ENCODE measurements around the gene DOCK8.
A peak's percentile ranks its signal among the peaks of the same experiment; 100 is the strongest.

Gene DOCK8

DNA sequence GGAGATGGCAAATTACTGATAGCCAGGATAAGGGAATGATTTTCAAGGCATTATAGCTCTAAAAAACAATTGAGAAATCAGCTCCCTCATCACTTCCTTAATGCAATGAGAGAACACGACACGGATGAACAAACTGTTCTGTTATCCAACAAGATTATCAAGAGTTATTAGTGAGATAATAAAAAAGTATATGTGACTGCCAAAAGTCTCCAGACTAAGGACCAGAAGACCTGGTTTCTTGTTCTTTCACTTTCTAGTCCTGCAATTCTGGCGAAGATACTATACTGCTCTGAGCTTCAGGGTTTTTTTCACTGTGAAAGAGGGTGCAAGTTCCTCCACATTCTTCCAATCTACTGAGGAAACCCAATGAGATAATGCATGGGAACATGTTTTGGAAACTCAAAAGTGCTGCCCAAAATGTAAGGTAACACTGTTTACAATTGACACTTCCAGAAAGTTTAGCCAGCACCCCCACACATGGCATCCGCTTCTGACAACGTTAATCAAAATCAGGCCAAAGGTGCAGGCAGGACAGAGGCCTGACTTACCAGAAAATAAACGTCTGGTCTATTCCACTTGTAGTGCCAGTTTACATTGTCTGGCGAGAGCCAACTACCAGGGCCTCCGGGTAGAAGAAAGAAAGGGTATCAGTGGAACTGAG is 254.2 kb downstream of the DOCK8 start:
- FAIRE-seq = no peak

DNA sequence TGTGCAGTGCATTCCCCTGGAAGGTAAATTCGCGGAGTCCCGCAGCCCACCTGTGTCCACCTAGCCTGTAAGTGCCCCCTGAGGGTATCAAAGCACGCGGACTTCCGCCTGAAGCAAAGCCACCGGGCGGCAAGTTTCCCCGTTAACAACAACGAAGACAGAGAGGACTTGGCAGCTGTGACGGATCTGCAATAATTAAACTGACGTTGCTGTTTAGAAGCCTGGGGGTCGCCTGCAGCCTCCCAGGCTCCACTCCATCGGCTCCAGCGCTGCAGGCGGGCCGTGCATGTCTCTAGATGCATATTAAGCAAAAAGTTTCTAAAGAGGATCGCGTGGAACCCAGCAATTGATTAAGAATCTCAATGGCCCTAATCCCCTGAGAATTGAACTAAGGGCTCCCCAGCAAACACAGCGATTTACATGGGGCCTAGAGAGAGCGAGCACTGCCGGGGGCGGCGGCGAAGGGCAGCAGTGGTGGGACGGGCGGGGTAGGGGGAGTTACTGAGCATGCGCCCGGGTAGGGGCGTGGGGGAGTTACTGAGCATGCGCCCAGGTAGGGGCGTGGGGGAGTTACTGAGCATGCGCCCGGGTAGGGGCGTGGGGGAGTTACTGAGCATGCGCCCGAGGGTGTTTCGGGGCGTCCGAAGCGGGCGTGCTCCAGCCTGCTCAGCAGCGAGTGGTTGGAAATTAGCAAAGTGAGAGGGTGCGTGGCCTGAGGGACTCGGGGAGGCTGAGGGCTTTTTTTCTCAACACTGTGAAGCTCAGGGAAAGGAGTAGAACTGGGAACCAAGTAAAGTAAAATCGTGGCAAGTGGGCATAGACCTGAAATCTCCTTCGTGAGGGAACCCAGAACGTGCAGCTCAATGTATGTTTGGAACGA is 255.2 kb downstream of the DOCK8 start:
- peak; percentile 46 for FAIRE-seq

DNA sequence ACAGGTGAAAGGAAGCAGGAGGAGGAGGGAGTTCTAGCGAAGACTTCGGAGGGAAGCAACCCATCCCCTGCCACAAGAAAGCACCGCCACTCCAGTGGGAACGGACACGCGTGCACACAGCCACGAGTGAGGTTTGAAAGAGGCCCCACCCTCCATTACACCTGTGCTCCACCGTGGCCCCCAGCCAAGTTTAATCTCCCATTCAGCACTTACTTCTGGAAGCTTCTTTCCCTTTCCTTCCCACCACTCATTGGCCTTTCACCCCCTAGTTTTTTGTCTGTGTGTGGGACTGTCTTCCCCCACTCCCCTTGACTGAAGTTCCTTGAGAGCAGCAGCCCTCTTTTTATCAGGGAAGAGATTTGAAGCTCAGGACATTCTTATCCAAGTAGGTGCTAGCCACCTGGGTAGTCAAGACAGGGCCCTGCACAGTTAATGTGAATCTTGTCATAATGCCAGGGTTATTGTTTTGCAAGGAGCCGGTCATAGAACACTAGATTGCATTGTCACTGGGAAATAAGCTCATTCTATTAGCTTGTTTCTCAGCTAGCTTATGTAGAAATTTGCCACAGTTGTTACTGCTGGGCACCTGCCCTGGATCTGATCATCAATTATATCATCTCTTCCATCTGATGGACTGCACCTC is 256.0 kb downstream of the DOCK8 start:
- no peak for FAIRE-seq

DNA sequence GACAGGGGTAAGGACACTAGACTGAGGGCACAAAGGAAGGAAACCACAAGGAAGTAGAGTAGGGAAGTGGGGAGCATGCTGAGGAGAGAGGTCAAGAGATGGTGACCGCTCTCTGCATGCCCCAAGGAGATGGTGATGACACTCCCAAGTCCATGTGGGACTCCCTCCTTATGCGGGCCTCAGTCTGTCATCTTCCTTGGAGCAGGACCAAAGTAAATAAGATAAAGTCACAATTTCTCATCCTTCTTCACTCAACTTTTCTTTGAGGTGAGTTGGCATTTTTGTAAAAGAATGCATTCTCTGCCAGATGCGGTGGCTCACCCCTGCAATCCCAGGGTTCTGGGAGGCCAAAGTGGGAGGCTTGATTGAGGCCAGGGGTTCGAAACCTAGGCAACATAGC is 256.7 kb downstream of the DOCK8 start:
- FAIRE-seq = no peak

DNA sequence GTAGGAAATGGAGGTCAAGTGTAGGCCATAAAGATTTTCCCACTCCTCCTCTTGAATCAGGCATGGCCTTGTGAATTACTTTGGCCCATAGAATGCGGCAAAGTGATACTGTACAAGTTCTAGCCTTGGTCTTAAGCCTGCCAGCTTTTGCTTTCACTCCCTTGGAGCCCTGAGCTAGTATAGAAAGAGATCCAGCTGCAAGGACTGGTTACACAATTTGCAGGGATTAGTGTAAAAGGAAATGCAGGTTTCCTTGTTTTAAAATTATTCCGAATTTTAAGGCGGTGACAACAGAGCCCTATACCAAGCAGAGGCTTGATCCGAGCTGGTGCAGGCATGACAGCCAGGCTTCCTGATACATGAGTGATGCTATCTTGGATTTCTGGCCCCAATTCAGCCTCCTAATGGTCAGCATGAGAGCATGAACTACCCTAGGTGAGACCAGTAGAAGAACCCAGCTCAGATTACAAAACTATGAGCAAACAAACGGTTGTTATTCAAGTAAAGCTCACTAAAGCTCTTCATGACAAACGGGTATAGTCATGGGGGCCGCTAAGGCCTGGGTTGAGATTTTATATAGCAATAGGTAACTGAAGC is 257.9 kb downstream of the DOCK8 start:
- no peak for FAIRE-seq

DNA sequence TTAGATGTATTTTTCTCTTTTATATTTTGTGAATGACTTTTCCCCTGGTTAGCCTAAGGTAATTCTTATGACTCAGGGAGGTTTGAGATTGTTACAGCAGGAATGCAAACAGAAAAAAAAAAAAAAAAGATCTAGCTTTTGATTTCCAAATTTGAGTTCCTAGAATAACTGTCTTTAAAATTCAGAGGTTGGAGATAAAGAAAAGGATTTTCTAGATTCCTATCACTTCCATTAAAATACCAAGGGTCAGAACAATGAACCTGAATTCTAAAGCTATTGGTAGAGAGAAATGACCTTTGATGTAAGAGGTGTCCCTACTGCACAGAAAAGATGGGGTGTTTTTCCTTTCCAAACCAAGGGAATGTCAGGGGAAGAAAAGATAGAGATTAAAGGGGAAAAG is 262.5 kb downstream of the DOCK8 start:
- FAIRE-seq = no peak

DNA sequence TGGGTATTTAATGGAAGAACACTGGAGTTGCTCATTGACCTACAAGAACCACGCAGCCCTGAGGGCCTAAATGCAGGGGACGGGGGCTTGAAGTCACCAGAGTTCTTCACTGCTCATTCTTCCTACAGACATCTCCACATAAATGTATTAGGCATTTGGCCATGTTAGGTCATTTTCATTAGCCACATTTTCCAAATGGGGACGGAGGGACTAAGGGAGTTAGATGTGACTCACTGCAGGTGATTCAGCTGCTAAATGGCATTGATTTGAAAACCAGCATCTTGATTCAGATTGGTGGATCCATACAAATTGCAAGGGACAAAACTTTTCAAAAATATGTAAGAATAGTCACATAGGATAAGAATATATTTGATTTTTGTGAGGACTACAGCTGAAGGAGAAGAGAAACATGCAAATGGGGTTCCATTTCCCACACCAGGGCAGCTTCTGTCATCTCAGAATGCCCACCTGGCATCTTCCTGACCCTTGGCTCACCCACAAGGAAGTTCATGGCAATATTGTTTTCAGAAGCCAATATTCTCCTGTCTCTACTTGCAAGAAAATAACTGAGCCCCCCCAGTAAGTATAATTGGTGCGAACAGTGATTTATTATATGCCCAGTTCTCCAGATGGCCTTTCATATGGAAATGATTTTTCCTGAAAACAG is 264.8 kb downstream of the DOCK8 start:
- no peak for FAIRE-seq

DNA sequence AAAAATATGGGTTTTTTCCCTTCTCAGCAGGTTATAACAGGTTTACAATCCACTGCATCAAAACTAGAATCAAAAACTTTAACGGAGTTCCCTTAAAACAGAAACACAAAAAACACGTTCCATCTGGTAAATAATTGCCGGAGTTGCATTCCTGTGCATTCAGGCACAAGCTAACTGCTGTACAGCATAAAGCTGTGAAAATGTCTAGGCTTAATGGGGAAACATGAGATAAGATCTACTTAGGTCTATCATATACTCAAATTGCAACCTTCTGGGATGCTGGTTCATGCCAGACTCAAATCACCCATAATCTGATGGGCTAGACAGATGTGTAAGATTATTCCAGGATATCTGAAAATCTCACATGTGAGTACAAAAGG is 265.3 kb downstream of the DOCK8 start:
- FAIRE-seq = no peak

DNA sequence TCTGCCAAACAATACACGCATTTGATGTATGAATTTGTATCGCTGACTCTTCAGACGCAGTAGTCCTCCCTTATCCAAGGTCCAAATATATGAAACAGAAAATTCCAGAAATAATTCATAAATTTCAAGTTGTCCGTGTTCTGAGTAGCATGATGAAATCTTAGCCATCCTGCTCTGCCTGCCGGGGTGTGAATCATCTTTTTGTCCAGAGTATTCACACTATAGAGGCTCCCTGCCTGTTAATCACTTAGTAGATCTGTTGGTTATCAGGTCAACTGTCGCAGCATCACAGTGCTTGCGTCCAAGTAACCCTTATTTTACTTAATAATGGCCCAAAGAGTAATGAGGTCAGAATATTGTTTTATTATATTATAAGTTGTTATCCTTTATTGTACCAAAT is 268.1 kb downstream of the DOCK8 start:
- FAIRE-seq = no peak

DNA sequence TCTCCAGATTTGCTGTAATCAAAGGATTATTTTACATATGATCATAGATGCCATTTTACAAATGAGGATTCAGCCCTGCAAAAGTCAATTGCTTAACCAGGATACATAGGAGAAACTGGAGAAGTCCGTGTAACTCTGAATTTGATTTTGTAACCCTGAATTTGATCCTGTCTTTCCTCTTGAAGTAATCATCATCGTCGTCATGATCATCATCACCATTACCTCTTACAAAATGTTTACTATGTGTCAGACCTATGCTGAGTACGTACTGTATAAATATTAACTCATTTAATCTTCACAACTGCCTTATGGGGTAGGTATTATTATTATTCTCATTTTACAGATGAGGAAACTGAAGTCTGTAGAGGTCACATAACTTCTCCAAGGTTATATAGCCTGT is 271.5 kb downstream of the DOCK8 start:
- FAIRE-seq = no peak

DNA sequence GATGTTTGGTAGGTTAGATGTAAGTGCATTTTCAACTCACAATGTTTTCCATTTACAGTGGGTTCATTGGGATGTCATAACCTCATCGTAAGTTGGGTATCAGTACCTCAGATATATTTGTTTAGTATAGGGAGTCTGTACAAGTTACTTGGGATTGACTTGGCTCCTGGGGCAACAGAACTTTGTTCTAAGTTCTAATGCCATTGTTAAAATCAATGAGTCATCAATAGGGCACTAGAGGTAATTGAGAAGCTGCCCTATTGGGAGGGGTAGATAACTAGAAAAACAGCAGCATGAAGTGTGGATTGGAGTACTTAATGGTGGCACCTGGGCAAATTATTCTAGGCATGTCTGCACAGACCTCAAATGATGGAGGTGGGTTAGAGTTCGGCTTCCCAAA is 272.8 kb downstream of the DOCK8 start:
- FAIRE-seq = no peak

DNA sequence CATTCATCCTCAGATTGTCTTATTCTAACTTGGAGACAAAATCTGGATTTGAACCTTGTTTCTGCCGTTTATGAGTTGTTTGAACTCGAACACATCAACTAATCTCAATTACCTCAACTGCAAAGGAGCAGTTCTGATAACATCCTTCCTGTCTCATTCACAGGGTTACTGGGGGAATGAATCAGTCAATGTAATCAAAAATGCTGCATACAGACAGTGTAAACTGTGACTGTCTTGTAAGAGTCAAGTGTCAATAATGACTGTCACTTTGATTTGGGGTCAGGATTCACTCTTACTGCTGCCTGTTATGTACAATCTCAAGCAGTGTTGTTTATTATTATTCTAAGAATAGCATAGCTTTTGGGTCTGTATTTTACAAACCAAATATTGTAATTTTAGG is 273.8 kb downstream of the DOCK8 start:
- no peak for FAIRE-seq

DNA sequence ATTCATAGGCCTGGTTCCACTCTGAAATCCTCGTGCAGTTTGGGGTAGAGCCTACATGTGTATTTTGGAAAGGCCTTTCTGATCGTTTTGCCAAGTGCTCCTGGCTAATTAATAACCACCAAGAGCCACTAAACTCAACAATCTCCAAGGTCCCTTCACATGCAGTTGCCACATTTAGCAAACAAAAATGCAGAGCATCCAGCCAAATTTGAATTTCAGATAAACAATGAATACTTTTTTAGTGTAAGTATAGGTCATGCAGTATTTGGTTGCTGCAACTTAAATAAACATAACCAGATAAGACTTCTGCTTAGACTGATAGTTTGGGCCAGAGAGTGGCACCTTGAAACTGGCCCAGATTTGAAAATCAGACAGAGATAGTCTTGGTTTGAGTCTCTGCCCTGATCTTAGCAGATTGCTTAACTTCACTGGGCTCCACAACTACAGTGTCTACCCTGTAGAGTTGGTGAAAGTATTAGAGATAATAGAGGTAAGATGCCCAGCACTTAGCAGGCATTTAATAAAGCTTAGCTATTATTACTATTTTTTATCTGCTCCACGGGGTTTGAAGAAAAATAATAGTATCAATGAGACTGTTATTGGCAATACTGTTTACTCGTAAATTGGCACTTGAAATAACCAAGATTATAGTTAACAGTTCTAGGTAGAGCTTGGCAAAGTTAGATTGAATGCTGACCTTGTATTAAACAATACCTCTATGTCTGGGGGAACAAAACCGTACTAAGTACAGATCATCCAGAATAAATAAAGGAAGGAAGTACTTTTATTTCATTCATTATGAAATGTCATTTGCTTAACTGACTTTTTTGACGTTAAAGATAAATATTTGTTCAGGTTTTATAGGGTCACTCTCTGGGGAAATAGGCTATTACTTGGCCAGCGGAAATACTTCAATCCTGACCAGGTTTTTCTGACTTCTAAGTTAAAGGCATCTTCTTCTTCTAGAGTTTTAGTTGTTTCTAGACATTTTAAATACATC is 274.8 kb downstream of the DOCK8 start:
- FAIRE-seq = no peak

DNA sequence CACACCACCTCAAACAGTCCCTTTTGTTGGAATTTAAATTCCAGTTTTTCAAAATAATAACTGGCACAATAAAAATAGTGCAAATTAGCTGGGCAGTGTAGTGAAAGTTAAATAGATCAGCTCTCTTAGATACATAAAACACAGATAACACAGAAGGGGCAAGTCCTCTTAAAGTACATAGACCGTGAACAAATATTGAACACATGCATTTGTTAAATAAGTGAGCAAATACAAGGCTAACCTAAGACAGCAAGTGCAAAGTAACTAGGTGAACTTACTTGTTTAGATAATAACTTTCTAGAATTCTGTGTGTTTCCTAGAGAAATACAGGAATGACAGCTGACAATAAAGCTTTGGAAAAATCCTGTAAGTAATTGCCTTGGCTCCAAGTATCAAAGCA is 280.1 kb downstream of the DOCK8 start:
- no peak for FAIRE-seq

DNA sequence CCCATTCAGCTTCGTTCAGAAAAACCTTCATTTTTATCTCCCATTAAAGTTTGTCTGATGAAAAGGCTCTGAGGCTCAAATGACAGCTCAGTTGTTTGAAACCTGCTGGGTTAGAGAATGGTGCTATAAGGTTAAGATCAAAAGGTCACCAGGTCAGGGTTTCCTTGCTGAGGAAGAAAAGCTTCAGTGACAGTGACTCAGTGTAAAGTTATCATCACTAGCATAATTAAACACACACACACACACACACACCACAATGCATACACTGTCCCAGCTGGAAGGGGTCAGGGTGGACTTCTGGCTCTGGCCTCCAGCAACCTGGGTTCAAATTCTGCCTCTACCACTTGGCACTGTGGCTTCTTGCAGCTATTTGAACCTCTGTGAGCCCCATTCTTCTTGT is 281.1 kb downstream of the DOCK8 start:
- no peak for FAIRE-seq

DNA sequence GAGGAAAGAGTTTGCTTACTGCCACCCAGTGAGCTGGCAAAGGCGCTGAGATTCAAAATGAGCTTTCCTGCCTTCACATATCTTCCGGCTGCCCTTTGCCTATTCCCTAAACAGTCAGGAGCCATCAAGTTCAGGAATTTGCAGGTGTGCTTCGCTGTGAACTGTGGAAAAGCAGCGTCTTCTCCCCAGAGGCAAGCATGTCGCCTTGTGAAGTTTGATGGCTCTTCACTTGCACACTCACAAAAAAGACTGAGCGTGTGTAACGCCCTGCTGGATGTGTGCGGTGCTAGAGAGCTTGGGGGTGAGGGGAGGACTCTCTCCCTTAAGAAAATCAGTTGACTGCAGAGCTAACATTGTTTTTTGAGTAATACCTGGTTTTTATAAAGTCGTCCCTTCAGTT is 288.7 kb downstream of the DOCK8 start:
- no peak for FAIRE-seq

DNA sequence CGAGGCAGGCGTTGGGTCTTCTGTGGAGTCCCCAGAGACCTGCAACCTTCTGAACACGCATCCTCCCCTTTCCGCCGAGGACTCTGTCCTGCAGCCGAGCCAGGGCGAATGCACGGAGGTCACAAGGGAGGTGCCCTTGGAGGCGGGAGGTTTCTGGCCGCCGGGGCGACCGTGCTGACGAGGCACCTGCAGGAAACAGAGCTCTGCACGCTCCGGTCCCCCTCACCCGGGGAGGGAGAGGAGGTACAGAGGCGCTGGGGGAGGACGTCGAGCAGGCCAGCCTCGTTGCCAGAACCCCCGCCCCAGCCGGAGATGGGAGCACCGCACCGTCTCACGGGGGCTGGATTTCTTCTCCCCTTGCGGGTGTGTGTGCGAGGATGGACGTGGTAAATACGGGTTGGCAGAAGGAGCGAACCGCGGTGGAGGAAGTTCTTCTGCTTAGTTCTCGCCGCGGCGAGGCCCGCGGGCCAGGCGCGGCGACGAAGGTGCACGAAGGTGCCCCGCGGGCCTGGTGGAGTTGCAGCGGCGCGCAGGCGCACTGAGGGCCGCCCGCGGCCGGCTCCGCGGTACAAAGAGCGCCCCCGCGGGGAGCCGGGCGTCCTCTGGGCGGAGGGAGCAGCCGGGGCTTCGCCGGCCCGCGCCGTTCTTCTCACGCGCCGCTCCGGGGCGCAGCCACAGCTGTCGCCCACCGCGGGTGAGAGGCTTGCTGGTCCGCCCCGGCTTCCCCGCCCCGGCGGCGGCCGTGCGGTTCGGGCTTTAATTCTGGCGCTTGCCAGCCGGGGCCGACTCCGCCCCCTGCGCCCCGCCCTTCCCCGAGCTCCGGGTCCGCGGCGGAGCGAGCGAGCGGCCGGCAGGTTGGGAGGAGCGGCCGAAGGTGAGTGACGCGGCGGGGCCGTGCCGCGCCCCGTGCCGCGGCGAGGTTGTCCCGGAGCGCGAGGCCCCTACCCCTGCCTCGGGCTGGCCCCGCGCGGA is 289.5 kb downstream of the DOCK8 start, which contains the start of gene KANK1:
TSS of gene KANK1 (plus strand) at position 815 of the 972 bp plus-strand sequence.
- FAIRE-seq = no peak

DNA sequence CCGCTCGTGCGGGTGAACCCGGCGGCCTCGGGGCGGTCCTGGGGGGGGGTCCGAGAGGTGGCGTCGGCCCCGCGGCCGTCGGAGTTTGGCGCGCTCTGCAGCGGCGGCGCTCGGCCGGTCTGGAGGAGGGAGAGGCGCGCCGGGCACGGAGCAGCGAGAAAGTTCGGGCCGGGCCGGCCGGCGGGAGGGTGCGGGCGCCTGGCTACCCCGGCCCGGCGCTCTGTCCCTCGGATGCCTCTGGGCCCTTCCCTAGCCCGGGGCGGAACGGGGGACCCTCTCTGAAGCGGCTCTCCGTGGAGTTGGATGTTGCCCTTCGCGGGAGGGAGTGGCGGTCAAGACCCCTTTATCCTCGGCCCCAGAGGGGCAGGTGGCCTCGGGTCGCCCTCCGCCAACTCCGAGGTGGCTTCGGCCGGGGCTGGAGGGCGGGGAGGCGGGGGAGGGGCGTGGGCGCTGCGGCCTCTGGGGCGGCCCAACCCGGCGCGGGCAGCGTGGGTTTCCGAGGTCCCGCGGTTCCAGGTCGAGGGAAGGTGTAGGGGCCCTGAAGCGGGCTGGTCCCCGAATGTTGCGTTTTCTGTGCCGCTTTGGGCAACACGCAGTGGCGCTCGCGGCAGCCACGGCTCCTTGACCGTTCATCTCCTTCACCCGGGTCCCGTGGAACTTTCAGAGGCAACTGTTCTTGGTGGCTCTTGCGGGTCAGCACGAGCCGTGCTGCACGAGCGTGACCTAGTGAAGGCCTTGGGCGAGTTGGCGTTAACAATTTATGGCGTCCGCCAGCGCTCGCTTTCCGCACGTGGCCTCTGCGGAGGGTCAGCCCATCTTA is 290.5 kb downstream of the DOCK8 start:
- FAIRE-seq = no peak

DNA sequence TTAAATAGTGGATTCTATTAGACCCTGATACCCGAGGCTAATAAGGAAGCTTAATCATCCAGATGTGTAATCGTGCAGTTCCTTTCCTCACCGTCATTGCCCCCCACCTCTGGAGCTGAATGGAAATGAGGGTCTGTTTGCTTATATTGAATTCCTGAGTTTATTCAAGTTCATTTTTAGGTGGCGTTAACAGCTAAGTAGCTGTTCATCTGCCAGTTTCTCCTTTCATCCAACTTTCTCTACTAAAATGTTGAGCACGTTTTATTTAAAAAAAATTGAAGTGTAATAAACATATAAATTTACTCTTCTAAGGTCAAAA is 291.0 kb downstream of the DOCK8 start:
- FAIRE-seq = no peak

DNA sequence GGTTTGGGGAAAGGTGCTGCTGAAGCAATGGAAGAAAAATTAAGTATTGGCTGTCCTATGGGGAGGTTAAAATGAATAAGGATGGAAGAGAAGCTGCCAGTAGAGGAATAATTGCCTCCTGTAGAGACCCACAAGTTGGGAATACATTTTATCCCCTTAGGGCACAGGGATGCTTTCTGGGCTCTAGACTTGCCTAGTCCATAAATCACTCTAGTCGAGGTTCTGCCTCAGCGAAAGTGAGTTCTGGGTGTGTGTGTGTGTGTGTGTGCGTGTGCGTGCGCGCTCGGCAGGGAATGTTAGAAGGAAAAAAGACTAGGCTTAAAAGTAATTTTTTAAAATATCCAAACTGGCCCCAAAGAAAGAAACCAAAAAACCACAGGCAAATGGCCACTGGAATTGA is 291.6 kb downstream of the DOCK8 start:
- no peak for FAIRE-seq

Measured in A204.1 (cell line).